NCI-H2227 treated with DMSO at 0.1 percent for 48 hours (cell line): ENCODE results near the gene TRABD2B.
A peak's percentile ranks its signal among the peaks of the same experiment; 100 is the strongest.

Source experiments
- DNase-seq: peaks from one replicate; lab custom pipeline; 2025; lab: John Stamatoyannopoulos, UW

The TRABD2B gene

DNA sequence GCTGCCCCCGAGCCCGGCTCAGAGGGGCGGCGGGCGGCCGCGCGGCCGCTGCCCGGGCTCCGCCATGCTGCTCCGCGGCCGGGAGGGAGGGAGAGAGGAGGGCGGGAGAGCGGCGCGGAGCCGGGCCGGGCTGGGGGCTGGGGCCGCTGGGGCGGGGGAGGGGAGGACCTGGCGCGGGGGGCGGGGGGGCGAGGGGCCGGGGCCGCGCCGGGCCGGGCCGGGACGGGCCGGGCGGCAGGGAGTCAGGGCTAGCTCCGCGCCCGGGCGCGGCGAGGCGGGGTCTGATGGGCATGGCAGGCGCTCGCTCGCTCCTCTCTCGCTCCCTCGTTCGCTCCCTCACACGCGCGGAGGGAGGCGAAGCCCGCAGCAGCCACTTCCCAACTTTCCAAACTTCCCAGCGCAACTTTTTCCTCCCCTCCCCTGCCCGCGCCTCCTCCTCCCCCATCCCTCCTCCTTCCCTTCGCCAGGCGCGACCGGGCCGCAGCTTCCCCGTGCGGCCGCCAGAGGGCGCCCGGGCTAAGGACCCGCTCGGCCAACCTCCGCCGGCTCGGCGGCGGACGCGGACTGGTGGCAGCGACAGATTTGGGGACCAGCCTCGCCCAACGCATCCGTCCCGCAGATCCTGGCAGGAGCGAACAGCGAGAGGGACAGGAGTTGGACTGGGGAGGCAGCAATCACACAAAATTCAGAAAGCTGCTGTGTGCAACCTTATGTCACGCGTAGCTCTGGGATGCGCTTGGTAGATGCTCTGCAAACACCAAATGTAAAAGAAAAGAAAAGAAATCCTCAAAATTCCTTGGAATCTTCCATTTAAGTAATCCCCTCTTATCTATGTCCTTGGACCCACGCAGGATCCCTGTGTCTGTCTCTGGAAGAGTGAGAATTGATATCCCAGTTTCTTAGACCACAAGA is at the start of gene TRABD2B:
TRABD2B (minus strand) TSS at position 97 of the 912 bp plus-strand sequence.
- peak; percentile 27 for DNase-seq

DNA sequence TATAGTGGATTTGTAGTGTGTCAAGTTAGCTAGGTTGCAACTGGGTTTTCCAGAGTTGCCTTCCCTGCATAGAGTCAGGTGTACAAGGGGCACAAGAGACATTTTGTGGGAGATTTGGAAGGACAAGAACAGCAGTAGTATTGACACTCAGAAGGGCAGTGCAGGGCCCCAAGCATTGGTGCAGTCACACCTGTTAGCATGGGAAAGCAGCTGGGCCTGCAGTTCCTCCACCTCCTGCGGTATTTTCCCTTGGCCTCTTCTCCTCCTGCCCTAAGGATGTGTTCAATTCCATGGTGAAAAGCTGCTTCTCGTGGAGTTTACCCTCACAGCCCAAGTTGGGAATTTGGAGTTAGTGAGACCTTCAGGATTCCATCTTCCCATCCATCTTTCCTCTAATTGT is 47.1 kb upstream of the TRABD2B start:
- no peak for DNase-seq

GRCh38 chr1:48043622-48044021 is 46.4 kb upstream of the TRABD2B start:
- no peak for DNase-seq

- DNase-seq, result no peak
Measured at GRCh38 chr1:48040154-48040553, 43.0 kb upstream of the TRABD2B start.

GRCh38 chr1:48039088-48040054 is 42.2 kb upstream of the TRABD2B start:
- no peak for DNase-seq

DNA sequence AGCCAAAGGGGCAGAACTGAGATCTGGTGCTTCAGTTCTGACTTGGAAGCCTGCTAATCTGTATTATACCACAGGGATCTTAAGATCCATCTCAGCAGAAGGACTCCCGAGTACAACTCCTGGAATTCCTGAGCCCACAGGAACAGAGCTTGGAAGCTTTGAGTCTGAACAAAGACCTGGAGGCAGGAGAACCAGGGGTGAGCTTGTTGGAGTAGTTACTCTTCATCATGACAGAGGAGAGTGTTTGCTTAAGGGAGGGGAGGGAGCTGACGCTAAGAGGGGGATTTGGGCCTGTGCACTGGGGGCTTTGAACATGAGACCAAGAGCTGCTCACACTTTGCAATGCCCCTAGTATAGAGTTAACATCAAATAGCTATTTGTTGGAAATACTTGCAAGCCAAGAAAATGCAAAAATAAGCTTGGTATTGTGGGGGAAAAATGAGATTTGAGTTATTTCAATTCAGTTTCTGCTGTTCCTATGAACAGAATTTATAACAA is 41.1 kb upstream of the TRABD2B start:
- DNase-seq, result no peak

- DNase-seq, result no peak
Measured at GRCh38 chr1:48036710-48037355, 39.6 kb upstream of the TRABD2B start.

GRCh38 chr1:48035371-48036141 is 38.4 kb upstream of the TRABD2B start:
- no peak for DNase-seq

DNA sequence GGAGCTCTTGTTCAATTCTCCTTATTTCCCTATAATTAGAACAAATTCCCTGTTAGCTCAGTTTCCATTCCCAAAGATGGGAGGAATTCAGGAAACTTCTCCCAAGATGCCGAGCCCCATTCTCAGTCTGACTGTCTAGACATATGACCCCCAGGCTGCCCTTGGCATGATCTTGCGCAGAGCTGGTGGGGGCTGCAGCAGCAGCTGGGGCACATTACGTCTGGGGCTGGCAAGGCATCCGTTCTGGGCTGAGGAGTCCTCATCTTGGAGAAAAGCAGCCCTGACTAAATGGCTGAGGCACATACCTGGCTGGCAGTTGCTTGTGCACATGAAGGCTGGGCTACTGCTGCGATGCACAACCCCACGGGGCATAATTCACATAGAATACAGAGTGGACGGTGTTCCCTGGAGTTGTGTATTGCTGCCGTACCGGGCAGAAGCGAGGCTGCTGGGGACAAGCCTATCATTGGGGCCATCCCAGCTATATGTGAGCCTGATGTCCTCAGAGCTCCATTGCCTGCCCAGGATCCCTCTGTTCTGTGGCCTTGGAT is 36.4 kb upstream of the TRABD2B start:
- no peak for DNase-seq

GRCh38 chr1:48031676-48032075 is 34.5 kb upstream of the TRABD2B start:
- no peak for DNase-seq

GRCh38 chr1:48030696-48031365 is 33.6 kb upstream of the TRABD2B start:
- no peak for DNase-seq

DNA sequence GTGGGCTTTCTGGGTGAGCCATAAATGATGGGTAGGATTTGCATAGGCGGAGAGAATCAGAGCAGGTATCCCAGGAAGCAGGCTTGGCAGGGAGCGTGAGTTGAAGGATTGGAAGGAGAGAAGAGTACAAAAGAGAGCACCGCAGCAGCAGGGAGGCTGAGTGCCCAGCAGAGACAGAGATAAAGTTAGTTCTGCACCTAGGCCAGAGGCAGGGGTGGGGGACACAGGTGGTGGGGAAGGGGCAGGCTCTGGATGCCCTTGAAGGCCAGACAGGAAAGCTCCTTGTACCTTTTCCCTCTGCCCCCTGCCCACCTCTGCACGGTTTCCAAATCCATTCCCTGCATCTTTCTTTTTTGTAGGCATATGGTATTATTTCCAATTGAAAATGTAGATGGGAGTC is 33.0 kb upstream of the TRABD2B start:
- no peak for DNase-seq

- no peak for DNase-seq
Measured at GRCh38 chr1:48028218-48029069, 31.3 kb upstream of the TRABD2B start.

GRCh38 chr1:48027533-48027835 is 30.3 kb upstream of the TRABD2B start:
- DNase-seq, result no peak

DNA sequence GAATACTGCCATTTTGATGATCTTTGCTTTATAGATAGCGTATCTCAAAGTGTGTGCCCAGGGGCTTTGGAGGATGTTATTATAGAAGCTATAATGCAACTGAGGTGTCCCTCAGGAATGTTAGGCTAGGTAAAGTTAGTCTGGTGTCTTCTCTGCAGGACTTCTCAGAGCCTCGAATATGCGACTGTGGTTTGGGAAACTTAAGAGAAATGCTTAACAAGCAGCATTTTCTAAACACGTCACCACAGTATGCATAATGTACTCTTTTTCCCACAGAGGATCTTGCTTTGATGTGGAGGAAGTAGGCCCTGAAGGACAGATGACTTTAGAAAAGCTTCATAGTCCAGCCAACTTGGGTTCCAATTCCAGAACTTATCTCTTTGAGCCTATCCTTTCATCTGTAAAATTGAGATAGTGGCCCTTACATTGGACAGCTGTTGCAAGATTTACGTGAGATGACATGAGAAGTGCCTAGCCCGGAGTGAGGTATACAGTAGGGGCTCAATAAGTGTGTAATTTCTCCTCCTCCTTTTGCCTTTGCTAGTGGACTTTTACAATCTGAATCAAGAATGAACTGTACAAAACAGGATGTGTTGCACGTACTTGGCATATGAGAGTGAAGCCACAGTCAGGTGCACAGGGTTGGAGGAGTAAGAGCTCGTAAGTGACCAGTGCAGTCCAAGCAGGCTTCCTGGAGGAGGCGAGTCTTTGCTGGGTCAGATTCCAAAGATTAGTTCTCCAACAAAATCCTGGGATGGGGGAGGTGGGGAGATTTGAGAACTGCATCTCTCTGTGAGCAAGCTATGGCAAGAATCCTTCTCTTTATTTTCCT is 29.7 kb upstream of the TRABD2B start:
- DNase-seq, result no peak

DNA sequence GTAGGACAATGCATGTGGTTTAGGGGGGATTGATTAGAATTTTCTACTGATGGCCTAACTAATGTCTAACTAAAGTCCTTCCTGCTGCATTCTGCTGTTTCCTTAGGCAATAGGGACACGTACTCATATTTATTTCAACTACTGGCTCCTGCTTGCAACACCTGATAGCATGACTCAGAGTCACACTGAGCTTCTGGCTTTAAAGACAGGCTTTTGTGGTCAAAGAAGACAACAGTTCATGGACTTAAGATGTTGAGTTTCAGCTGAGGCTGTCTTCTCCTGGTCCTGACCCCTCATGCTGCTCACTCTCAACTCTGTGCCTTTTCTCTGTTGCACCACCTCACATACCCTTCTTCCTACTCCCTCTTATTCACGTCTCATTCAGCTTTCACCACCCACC is 29.1 kb upstream of the TRABD2B start:
- no peak for DNase-seq

DNA sequence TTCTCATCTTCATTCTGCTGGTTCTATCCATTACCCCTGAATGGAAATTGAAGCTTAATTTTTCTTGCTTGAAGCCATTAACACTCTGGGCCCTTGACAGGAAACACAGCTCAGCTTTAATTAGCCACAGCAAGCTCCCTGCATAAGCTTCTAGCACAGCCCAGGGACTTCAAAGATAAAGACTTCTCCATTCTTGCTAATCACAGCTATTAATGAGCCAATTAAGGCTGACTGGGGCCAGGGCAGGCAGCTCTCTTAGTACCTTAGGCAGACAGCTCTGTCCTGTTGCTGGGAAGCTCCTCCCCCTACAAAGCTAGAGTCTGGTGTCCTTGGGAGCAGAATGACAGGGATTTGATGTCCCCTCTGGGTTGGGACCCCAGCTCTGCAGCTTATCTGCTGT is 27.9 kb upstream of the TRABD2B start:
- no peak for DNase-seq

- no peak for DNase-seq
Measured at GRCh38 chr1:48023488-48023887, 26.3 kb upstream of the TRABD2B start.

DNA sequence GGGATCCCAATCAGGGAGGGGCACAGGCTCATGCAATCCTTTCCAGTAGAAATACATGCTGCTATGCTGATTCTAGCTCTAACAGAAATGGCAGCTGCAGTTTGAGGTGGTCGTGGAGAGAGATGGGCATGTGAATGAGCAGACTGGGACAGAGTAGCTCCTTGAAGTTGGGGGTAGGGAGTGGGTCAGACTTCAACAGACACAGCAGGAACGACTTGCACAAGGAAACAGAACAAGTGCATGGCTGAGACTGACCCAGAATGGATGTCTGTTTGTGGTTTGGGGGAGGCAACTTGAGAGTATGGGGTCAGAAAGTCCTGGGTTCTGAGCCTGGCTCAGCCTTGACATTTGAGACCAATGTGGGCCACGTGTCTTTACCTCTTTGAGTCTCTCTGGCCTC is 25.1 kb upstream of the TRABD2B start:
- DNase-seq, result no peak
